GM21528 (cell line): Measurements from ENCODE around the gene FIGNL1.

Experiments
- ATAC-seq: cut with Tn5 transposase; IDR thresholded peaks from one replicate; pipeline ENCODE4 v1.9.1; 2021; ENCODE audit warnings: mild to moderate bottlenecking, moderate library complexity; ENCODE audit not compliant: unreplicated experiment, low FRiP score

FIGNL1 gene

DNA sequence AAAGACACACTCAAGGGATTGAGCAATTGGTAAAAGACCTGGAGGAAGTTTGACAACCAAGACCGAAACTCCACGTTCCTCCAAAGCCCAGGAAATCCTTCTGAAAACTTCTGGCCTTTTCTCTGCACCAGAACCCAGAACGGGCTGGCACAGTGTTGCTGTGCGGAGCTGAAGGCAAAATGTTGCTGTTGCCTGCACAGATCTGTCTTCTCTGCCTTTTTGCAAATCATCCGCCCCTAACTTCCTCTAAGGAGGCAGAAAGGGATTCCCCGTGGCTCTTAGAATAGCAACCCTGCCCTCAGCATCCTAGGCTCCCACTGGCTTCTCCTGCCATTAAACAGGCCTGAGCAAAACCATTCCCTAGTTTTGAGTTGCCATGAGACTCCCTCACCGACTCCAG lies 44.9 kb downstream of the FIGNL1 start:
- no peak for ATAC-seq

DNA sequence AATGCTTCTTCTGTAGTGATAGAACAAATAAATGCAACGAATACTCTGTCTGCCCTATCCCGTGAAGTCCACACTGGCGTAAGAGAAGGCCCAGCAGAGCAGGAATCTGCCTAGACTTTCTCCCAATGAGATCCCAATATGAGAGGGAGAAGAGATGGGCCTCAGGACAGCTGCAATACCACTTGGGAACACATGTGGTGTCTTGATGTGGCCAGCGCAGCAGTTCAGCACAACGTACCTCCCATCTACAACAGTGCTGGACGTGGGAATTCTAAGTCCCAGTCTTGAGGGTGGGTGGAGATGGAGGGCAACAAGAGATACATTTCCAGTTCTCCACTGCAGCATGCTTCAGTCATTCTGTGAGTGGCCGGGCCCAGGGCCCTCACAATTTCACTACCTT lies 45.8 kb downstream of the FIGNL1 start:
- ATAC-seq: no peak

DNA sequence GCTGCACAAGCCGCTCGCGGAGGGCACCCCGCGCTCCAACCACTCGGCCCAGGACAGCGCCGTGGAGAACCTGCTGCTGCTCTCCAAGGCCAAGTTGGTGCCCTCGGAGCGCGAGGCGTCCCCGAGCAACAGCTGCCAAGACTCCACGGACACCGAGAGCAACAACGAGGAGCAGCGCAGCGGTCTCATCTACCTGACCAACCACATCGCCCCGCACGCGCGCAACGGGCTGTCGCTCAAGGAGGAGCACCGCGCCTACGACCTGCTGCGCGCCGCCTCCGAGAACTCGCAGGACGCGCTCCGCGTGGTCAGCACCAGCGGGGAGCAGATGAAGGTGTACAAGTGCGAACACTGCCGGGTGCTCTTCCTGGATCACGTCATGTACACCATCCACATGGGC lies 50.0 kb downstream of the FIGNL1 start:
- ATAC-seq: no peak

DNA sequence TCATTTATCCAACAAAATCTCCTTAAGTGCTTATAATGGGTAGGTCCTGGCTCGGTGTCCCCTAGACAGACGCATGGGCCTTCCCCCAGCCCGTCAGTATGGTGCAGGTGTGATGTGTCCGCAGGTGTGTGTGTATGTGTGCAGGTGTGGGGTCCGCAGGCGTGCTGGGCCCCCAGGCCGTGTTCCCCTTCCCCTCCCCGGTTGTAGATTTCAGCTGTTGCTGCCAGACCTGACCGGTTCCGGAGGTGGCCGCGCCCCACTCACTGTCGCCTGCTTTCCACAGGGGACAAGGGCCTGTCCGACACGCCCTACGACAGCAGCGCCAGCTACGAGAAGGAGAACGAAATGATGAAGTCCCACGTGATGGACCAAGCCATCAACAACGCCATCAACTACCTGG lies 50.5 kb downstream of the FIGNL1 start:
- ATAC-seq: no peak

DNA sequence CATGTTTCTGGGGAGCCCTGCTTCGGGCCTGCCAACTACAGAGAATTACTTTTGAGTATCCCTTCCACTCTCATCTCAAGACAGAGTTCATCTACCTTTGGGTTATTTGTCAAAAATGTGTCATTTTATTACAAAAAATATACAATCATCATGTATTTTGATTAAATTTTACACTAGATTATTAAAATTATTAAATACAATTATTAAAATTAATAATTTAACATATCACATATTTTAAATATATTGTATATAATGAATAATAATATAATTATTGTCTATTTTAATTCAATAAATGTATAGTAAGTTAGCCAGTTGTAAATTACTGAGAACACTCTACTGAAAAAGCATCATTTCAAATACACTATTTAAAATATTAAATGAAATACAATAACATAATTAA lies 50.9 kb downstream of the FIGNL1 start:
- ATAC-seq: no peak

DNA sequence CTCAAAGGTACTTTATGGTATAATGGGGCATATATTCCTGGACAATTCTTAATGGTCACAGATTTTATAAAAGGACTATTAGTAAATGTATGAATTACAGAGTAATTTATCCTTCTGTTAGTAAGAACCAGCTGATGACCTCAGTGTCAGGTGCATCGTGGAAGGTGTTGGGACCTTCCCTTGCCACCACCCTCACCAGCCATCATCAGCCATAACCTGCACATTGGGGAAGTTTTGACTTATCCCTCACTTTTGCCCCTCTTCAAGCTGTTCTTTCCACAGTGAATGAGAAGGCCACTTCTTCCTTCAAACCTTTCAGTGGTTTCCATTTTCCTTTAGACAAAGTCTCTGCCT lies 52.2 kb downstream of the FIGNL1 start:
- ATAC-seq: no peak

DNA sequence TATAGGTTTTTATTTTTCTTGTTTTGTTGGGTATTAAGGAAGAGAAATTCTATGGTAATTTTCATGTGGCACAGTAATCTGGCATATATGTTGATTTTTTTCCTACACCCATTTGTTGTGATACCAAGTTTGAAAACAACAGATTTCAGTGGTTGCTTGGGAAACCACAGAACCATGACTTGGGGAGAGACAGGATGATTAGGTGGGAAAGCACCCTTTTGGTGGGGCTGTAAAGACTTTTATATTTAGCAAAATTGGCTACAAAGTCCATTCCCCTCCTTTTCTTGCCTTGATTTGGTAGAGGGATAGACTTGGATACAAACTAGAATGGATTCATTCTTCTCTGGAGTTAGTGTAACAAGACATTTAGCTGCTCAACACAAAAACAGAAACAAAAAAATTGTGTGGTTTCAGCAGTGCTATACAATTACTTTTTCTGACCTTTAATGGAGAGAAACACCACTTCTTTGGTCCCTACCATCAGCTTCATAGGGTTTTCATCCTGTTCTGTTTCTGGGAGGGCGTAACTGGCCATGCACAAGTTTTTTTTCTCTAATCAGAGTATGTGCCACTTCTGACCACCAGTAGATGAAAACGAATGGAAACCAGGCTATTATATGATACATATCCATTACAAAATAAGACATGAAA lies 52.7 kb downstream of the FIGNL1 start:
- ATAC-seq: peak; percentile 56

DNA sequence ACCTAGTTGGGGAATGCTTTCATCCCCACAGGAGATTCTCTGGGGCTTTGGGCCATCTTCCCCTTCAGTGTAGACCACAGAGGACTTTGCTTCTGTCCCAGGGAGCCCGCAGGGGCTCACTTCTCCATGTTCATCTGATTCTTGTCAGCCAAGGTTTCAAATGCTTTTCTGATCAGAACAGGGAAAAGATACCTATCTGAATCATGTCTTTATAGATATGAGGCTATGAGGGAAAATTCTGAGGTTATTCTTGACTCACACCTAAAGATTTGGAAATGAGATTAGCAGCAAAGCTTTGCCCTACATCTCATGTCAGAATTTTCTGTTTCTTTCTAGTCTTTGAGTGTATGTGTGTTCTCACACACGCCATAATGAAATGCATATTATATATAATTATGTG lies 53.3 kb downstream of the FIGNL1 start:
- ATAC-seq: peak; percentile 21

DNA sequence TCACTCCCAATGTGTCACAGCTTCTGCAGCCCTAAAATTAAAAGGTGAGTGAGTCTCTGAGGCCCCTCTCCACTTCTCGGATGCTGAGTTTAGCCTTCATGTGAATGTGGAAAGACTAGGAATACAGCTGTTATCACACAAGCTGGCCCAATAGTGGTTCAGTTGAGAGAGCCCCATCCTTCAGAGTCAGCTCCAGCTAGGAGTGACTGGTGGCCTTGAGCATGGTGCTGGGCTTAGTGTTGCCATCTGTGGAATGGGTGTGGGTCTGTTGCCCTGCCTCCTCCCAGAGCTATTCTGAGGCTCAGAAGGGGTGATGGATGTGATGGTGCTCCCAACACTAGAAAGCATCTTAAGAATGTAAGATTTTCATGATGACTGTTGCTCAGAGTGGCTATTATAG lies 55.8 kb downstream of the FIGNL1 start:
- no peak for ATAC-seq
